ENCODE results near the gene MYCT1.

The MYCT1 gene

DNA sequence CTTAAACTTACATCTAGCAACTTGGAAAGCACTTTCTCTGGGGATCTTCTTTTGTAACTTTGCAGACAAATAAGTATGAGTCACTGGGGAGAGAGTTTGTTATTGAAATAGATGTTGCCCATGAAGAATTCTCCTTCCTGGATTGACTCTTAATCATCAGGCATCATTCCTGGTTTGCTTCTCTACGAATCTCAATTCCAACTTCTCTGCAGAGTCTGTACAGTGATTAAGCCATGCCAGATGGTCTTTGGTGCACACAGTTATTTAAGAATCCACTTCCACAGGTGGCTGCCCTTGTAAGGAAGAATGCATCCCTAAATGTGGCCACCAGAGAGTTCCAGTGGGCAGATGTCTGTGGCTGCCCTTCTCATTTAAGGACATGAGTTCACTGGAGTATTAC is 25.7 kb downstream of the MYCT1 start:
- no peak for DNase-seq

DNA sequence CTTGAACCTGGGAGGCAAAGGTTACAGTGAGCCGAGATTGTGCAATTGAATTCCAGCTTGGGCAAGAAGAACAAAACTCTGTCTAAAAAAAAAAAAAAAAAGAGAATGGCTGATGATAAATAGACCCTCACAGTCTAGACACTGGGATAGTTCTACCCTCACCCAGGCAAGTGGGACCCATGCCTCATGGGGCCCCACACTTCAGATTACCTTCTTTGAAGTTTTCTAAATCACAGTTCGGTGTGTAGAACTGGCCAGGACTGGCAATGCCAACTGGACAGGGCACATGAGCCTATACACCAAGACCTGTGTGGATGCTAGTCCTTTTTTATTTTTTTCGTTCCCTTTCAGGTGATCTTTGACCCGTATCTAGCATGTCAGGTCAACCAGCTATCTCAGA is 28.6 kb downstream of the MYCT1 start:
- no peak for DNase-seq

DNA sequence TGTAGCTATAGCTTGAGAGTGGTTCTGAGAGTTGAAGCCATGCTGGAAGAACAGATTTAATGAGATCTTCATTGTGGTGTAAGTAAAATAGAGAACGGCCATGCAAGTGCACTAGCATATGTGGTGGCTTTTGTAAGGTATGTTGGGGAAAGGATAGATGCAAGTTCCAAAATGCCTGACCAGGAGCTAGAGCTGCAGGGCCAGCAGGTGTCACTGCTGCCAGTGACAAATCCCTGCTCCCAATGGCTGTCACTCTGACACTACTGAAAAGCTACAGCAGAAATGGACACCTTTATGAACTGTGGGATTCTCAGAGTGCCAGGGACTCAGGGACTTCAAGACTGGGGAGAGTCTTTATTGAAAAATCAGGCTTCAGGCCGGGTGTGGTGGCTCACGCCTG is 29.8 kb downstream of the MYCT1 start:
- no peak for DNase-seq

DNA sequence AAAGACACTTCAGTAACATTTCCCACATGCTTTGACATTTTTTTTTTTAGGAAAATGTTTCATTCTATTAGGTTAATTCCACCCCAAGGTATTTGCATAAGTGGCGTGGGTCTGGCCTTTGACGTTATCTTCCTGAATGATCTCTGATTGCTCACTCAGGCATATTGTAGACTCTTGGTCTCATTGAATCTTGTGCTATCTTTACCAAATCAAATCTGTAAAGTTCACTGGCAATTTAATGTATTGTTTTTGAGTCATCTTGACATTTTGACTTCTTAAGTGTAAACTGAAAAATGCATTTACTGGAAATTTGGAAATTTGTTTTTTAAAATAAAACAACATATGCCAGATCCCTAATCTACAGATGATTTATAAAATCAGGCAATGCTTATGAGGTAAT is 36.9 kb downstream of the MYCT1 start:
- no peak for DNase-seq

DNA sequence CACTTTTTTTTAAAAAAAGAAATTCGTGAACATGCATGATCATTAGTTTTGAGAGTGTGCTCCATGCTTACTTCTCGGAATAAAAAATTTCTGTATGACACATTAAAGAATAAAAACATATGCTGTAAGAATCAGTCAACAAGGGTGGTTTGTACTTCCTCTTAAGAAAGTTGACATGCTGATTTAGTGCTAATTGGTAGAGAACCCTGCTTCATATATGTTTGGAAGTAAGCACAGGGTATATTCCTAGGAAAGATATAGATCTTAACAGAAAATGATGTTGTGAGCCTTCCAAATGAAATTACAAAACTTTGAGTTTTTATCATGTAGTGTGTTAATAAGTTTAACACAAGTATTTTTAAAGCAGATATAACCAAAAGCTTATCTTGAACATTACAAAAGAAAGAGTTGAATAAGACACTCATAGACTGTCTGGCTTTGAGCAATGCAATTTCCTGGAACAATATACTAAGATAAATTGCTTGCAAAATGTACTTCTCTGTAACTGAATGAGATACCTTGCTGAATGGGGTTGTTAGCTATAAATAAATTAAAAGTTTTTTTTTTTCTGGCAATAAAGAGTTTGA is 39.1 kb downstream of the MYCT1 start:
- DNase-seq = no peak

- no peak for DNase-seq
These were observed 47.9 kb downstream of the MYCT1 start for GRCh38 chr6:152745509-152746171.

DNA sequence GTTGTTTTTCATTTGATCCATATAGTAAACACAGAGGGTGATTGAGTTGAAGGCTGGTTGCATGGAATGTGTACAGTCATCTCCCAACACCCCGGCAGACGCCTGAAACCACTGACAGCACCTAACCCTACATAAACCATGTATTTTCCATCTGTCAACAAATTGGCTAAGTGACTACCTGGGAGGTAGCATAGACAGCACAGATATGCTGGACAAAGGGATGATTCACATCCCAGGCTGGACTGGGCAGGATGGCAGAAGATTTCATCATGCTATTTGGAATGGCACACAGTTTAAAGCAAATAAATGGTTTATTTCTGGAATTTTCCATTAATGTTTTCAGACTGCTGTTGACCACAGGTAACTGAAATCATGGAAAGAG is 48.5 kb downstream of the MYCT1 start:
- no peak for DNase-seq

DNA sequence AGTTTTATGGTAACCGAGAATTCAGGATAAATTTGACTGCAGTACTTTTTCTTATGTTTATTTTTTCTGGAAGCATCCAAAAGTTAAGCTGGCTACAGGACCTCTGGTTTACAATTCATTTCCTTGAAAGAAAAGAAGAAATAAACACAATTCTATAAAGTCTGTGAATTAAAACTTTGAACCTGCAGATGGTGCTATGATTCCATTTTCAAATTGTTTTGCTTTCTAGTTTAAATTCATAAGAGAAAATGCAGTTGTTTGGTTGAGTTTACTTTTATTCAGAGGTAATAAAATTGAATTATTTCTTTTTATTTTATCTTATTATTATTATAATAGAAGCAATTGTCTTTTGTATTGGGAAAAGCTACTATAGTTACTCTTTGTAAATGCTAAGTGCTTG is 51.1 kb downstream of the MYCT1 start:
- no peak for DNase-seq

DNA sequence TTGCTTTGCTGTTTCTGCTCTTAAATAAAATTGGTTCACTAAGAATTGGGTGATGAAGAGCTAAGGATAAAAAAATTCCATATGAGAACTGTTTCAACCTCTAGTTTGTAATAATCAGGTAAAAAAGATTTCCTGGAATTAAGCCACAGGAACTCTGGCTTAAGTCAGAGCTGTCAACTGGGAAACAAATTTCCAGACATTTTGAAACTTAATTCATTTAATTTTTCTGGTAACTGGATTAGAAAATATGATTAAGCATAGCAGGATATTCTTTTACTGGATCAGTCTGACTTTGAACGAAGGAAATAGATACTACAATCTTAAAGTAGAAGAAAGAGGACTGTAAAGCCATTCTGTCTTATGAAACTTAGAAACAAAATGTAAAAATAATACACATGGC is 51.6 kb downstream of the MYCT1 start:
- DNase-seq = no peak

DNA sequence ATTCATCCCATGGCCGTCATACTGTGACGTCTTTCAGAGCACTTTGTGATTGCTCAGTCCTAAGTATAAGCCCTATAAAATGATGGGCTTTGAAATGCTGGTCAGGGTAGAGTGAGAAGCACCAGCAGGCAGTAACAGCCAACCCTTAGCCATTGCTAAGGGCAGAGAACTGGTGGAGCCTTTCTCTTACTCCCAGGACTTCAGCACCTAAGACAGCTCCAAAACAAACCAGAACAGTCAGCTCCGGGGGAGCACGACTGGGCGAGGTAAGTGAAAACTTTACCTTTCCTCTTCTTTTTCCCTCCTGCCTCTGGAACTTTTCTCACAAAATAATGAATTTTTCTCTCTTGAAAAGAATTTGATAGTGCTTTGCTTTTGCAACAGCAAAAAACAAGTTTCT is 53.0 kb downstream of the MYCT1 start, which contains the start of gene VIP:
Gene VIP (plus strand): TSS at position 104 of the 400 bp plus-strand sequence. CDS start 1,381 bp downstream, outside the sequence.
- DNase-seq = no peak

DNA sequence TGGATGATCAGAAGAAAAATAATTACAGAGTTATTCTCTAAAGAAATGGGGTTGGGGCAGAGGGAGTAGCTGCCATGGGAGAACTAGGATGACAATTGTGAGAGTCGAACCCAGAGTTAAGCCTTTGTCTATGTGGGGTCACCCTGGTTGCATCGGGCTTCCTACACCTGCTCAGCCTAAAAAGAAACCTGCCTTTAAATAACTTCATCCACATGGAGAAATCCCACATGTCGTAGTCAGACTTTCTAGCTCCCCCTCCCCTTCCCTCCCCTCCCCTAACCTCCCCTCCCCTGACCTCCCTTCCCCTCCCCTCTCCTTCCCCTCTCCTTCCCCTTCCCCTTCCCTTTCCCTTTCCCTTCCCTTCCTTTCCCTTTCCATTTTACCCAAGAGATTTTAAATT is 67.6 kb downstream of the MYCT1 start:
- no peak for DNase-seq

- no peak for DNase-seq
These were observed 71.5 kb downstream of the MYCT1 start for GRCh38 chr6:152769159-152769558.

- no peak for DNase-seq
These were observed 72.3 kb downstream of the MYCT1 start for GRCh38 chr6:152769993-152770392.

GRCh38 chr6:152771061-152771687 is 73.5 kb downstream of the MYCT1 start:
- no peak for DNase-seq

Data from right forelimb (tissue), 1 donor.